Neural cell (in vitro differentiated cells): ENCODE results near the gene RBMXL2. TPM values are rescaled to one million over a fixed set of nuclear protein-coding genes. Genes with fewer than 3 reads are reported as not detected.

Source experiments
- H2AFZ ChIP-seq: fragments of 200-600, 300-800 bp; sonication (generic), shearing (Covaris generic); 2 replicates; pipeline ENCODE4 v1.6.0; 2014; ENCODE audit warnings: low read depth, mild to moderate bottlenecking, antibody characterized with exemption, low read length, moderate library complexity
- H3F3A ChIP-seq: fragments of 200-600 bp; shearing (Covaris generic); 2 replicates; pipeline ENCODE4 v1.6.1; 2016; ENCODE audit warnings: mild to moderate bottlenecking, moderate library complexity, mixed read lengths, antibody characterized with exemption, low read length; ENCODE audit not compliant: insufficient read depth, poor library complexity, severe bottlenecking
- H3K27ac ChIP-seq: fragments of 200-600, 300-800 bp; sonication (generic), shearing (Covaris generic); 2 replicates; pipeline ENCODE4 v1.5.1; 2014; ENCODE audit warnings: mild to moderate bottlenecking, low read length, moderate library complexity
- H3K27me3 ChIP-seq: fragments of 300-800, 200-600 bp; sonication (generic), shearing (Covaris generic); 2 replicates; pipeline ENCODE4 v1.6.0; 2014; ENCODE audit warnings: mild to moderate bottlenecking, low read depth, low read length, moderate library complexity; ENCODE audit not compliant: insufficient read depth
- H3K36me3 ChIP-seq: fragments of 300-800, 200-600 bp; sonication (generic), shearing (Covaris generic); 2 replicates; pipeline ENCODE4 v1.5.1; 2014; ENCODE audit warnings: mild to moderate bottlenecking, antibody characterized with exemption, low read length, moderate library complexity; ENCODE audit not compliant: insufficient read depth
- H3K4me2 ChIP-seq: fragments of 300-800, 200-600 bp; sonication (generic), shearing (Covaris generic); 2 replicates; pipeline ENCODE4 v1.6.0; 2014; ENCODE audit warnings: mild to moderate bottlenecking, low read length
- H3K4me3 ChIP-seq: fragments of 300-800, 200-600 bp; sonication (generic), shearing (Covaris generic); 2 replicates; pipeline ENCODE4 v1.5.1; 2014; ENCODE audit warnings: mild to moderate bottlenecking, low read length, moderate library complexity
- H3K79me2 ChIP-seq: fragments of 200-600 bp; shearing (Covaris generic); replicated peaks from 2 replicates; pipeline ENCODE4 v1.6.0; 2014; ENCODE audit warnings: mild to moderate bottlenecking, low read length, moderate library complexity; ENCODE audit not compliant: insufficient read depth
- H3K9ac ChIP-seq: fragments of 300-800, 200-600 bp; sonication (generic), shearing (Covaris generic); 2 replicates; pipeline ENCODE4 v1.6.1; 2016; ENCODE audit warnings: mild to moderate bottlenecking, low read length, mixed read lengths
- H3K9me2 ChIP-seq: fragments of 200-600 bp; shearing (Covaris generic); 2 replicates; pipeline ENCODE4 v1.6.1; 2016; ENCODE audit warnings: mild to moderate bottlenecking, low read length, mixed read lengths; ENCODE audit not compliant: insufficient read depth
- H3K9me3 ChIP-seq: fragments of 200-600, 300-800 bp; sonication (generic), shearing (Covaris generic); 2 replicates; pipeline ENCODE4 v1.6.1; 2016; ENCODE audit warnings: mild to moderate bottlenecking, mixed run types, low read length, moderate library complexity, mixed read lengths
- H4K20me1 ChIP-seq: fragments of 200-600 bp; shearing (Covaris generic); 2 replicates; pipeline ENCODE4 v1.6.1; 2016; ENCODE audit warnings: mild to moderate bottlenecking, mixed run types; ENCODE audit not compliant: insufficient read depth
- EP300 ChIP-seq: fragments of 450-650 bp; conservative IDR thresholded peaks from 2 replicates; pipeline ENCODE4 v1.6.1; 2014; ENCODE audit warnings: antibody characterized with exemption, mild to moderate bottlenecking, moderate library complexity; ENCODE audit not compliant: poor library complexity, severe bottlenecking
- EZH2 ChIP-seq: fragments of 200-600, 300-800 bp; shearing (Covaris generic), sonication (generic); IDR thresholded peaks from 2 replicates; pipeline ENCODE4 v1.6.1; 2014; ENCODE audit warnings: antibody characterized with exemption, low read length, borderline replicate concordance, mild to moderate bottlenecking; ENCODE audit not compliant: insufficient read depth, poor library complexity, severe bottlenecking
- MXI1 ChIP-seq: fragments of 450-650 bp; conservative IDR thresholded peaks from 2 replicates; pipeline ENCODE4 v1.6.1; 2014; ENCODE audit warnings: antibody characterized with exemption, mild to moderate bottlenecking; ENCODE audit not compliant: poor library complexity, severe bottlenecking
- POLR2AphosphoS5 ChIP-seq: IDR thresholded peaks from 2 replicates; pipeline ENCODE4 v1.6.1; 2012
- RAD21 ChIP-seq: fragments of 450-650 bp; conservative IDR thresholded peaks from 2 replicates; pipeline ENCODE4 v1.6.1; 2014; ENCODE audit warnings: antibody characterized with exemption, mild to moderate bottlenecking, moderate library complexity
- SMC3 ChIP-seq: fragments of 450-650 bp; conservative IDR thresholded peaks from 2 replicates; pipeline ENCODE4 v1.6.1; 2014; ENCODE audit warnings: antibody characterized with exemption, mild to moderate bottlenecking, moderate library complexity; ENCODE audit not compliant: poor library complexity
- TAF1 ChIP-seq: IDR thresholded peaks from 2 replicates; pipeline ENCODE4 v1.6.1; 2012; ENCODE audit warnings: low read depth
- polyA plus RNA-seq: library from polyadenylated mRNA; depleted of rRNA; stranded (reverse); fragments of >200 nt; gene quantifications from 2 replicates; pipeline ENCODE4 v1.2.3, GENCODE V29; 2014
- TF ChIP-seq, protein P1 (sequence below): fragments of 450-650 bp; IDR thresholded peaks from 2 replicates; pipeline ENCODE4 v1.5.1; 2014; ENCODE audit warnings: antibody characterized with exemption, mild to moderate bottlenecking, moderate library complexity; ENCODE audit not compliant: poor library complexity, severe bottlenecking
- TF ChIP-seq, protein P2 (sequence below): IDR thresholded peaks from 2 replicates; pipeline ENCODE4 v1.6.1; 2012; ENCODE audit warnings: borderline replicate concordance

The RBMXL2 gene
- polyA plus RNA-seq, 1 donor from 2014 or later, result not detected

DNA sequence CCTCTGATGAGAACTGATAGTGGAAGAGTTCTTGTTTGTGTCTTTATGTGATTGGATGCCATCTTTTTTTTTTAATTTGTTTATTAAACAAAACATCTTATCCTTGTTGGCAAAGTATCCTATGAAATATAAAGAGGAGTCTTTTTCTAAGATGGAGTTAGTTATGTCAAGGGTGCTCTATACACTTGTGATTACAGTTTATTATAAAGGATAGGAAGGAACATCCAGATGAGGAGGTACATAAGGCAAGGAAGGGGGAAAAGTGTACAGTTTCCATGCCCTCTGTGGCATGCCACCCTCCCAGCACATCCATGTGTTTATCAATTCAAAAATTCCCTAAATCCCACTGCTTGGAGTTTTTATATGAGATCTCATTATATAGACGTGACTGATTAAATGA is 7.4 kb upstream of the RBMXL2 start:
- Histone ChIP-seq H3K79me2 (no peaks in the 10 kb centered on the region), H4K20me1 (no peaks in the 10 kb centered on the region), H3K27me3 (no peaks in the 10 kb centered on the region), H3K9me2 (no peaks in the 10 kb centered on the region), H3K4me3 (no peak overlapping the region), H3K4me2 (no peak overlapping the region), H3K27ac (no peak overlapping the region), H3K9ac (no peak overlapping the region), H2AFZ (no peak overlapping the region), H3K36me3 (no peaks in the 10 kb centered on the region), H3F3A (no peaks in the 10 kb centered on the region), H3K9me3 (no peaks in the 10 kb centered on the region)
- TF ChIP-seq RAD21 (no peak), TAF1 (no peak), EZH2 (no peak), SMC3 (no peak), EP300 (no peak), POLR2AphosphoS5 (no peak), MXI1 (no peak)
- TF ChIP-seq, protein P1, sequence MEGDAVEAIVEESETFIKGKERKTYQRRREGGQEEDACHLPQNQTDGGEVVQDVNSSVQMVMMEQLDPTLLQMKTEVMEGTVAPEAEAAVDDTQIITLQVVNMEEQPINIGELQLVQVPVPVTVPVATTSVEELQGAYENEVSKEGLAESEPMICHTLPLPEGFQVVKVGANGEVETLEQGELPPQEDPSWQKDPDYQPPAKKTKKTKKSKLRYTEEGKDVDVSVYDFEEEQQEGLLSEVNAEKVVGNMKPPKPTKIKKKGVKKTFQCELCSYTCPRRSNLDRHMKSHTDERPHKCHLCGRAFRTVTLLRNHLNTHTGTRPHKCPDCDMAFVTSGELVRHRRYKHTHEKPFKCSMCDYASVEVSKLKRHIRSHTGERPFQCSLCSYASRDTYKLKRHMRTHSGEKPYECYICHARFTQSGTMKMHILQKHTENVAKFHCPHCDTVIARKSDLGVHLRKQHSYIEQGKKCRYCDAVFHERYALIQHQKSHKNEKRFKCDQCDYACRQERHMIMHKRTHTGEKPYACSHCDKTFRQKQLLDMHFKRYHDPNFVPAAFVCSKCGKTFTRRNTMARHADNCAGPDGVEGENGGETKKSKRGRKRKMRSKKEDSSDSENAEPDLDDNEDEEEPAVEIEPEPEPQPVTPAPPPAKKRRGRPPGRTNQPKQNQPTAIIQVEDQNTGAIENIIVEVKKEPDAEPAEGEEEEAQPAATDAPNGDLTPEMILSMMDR, result no peak
- TF ChIP-seq, protein P2, sequence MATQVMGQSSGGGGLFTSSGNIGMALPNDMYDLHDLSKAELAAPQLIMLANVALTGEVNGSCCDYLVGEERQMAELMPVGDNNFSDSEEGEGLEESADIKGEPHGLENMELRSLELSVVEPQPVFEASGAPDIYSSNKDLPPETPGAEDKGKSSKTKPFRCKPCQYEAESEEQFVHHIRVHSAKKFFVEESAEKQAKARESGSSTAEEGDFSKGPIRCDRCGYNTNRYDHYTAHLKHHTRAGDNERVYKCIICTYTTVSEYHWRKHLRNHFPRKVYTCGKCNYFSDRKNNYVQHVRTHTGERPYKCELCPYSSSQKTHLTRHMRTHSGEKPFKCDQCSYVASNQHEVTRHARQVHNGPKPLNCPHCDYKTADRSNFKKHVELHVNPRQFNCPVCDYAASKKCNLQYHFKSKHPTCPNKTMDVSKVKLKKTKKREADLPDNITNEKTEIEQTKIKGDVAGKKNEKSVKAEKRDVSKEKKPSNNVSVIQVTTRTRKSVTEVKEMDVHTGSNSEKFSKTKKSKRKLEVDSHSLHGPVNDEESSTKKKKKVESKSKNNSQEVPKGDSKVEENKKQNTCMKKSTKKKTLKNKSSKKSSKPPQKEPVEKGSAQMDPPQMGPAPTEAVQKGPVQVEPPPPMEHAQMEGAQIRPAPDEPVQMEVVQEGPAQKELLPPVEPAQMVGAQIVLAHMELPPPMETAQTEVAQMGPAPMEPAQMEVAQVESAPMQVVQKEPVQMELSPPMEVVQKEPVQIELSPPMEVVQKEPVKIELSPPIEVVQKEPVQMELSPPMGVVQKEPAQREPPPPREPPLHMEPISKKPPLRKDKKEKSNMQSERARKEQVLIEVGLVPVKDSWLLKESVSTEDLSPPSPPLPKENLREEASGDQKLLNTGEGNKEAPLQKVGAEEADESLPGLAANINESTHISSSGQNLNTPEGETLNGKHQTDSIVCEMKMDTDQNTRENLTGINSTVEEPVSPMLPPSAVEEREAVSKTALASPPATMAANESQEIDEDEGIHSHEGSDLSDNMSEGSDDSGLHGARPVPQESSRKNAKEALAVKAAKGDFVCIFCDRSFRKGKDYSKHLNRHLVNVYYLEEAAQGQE, result no peak

DNA sequence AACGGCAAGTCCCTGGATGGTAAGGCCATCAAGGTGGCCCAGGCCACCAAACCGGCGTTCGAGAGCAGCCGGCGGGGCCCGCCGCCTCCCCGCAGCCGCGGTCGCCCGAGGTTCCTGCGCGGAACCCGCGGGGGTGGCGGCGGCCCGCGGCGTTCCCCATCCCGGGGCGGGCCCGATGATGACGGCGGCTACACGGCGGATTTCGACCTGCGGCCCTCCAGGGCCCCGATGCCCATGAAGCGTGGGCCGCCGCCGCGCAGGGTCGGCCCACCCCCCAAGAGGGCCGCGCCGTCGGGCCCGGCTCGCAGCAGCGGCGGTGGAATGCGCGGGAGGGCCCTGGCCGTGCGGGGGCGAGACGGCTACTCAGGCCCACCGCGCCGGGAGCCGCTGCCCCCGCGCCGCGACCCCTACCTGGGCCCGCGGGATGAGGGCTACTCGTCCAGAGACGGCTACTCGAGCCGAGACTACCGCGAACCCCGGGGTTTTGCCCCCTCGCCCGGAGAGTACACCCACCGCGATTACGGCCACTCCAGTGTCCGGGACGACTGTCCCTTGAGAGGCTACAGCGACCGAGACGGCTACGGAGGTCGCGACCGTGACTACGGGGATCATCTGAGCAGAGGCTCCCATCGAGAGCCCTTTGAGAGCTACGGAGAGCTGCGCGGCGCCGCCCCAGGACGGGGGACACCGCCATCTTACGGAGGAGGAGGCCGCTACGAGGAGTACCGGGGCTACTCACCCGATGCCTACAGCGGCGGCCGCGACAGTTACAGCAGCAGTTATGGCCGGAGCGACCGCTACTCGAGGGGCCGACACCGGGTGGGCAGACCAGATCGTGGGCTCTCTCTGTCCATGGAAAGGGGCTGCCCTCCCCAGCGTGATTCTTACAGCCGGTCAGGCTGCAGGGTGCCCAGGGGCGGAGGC is 792 bp downstream of the RBMXL2 start:
- Histone ChIP-seq H3K36me3 (no peaks in the 10 kb centered on the region), H3K9me3 (no peaks in the 10 kb centered on the region), H2AFZ (no peak overlapping the region), H3K27me3 (no peaks in the 10 kb centered on the region), H3K9me2 (no peaks in the 10 kb centered on the region), H3K4me2 (no peak overlapping the region), H4K20me1 (no peaks in the 10 kb centered on the region), H3K79me2 (no peaks in the 10 kb centered on the region), H3K27ac (no peak overlapping the region), H3F3A (no peaks in the 10 kb centered on the region), H3K9ac (no peak overlapping the region), H3K4me3 (no peak overlapping the region)
- TF ChIP-seq, protein P1, result no peak
- no peak for TF ChIP-seq MXI1
- TF ChIP-seq EP300, result no peak
- TF ChIP-seq EZH2, result no peak
- TF ChIP-seq SMC3, result no peak
- TF ChIP-seq, protein P2, result no peak
- TF ChIP-seq RAD21, result no peak
- TF ChIP-seq TAF1, result no peak
- no peak for TF ChIP-seq POLR2AphosphoS5
